Lower leg skin (tissue), 4 donors: ENCODE measurements around the gene EYS. TPM values are rescaled to one million over a fixed set of nuclear protein-coding genes. Genes with fewer than 3 reads are reported as not detected.
"Not testable (repeated sequence)": the region's sequence is repeated elsewhere in the genome, so short reads cannot be mapped to it uniquely, and the experiment has no call there.

Experiments
- DNase-seq, 2 donors: peaks; one replicate each; pipeline ENCODE4 v3.0.0-alpha.2; 2019; ENCODE audit warnings: low spot score in 2 of 2
- H3K4me3 ChIP-seq: fragments of 200-600 bp; sonication (generic); 2 replicates; pipeline ENCODE4 v1.5.1; 2017; ENCODE audit warnings: mild to moderate bottlenecking, low read depth; ENCODE audit not compliant: poor library complexity, severe bottlenecking
- POLR2A ChIP-seq, 2 donors: fragments of 450-650 bp; IDR thresholded peaks; one replicate each; pipeline ENCODE4 v1.6.1; 2016 to 2017; ENCODE audit warnings: antibody characterized with exemption in 2 of 2, mild to moderate bottlenecking in 1 of 2, moderate library complexity in 1 of 2
- WGBS, 2 donors: methylation state at CpG; one replicate each; pipeline ENCODE4 v1.1.5; 2018; 5-methylcytosine and 5-hydroxymethylcytosine counted together
- intact Hi-C: fragments of 100-400 bp; cut with DNase I; formaldehyde crosslinking; loops from one replicate; pipeline ENCODE4 v1.15.0; 2023; ENCODE audit warnings: low total_unique reads
- total RNA-seq, 4 donors: library from RNA; depleted of rRNA; stranded (reverse); fragments of >200 nt; gene quantifications; one replicate each; pipeline ENCODE4 v1.1.0, GENCODE V29; 2016
- TF ChIP-seq, protein P1 (sequence below), 3 donors: fragments of 450-650 bp; IDR thresholded peaks; one replicate each; pipeline ENCODE4 v1.5.1; 2016; ENCODE audit warnings: antibody characterized with exemption in 3 of 3, mild to moderate bottlenecking in 3 of 3, moderate library complexity in 2 of 3

Gene EYS
- total RNA-seq, 4 donors from 2014 or later = 0.04 TPM; not detected in 3

GRCh38 chr6:65501045-65501444, 206.0 kb downstream of the EYS start:
- WGBS, 2 donors = 79 to 83% methylated on average over 2 of the region's 2 CpGs
- DNase-seq = no peak
- no peak overlapping the region for H3K4me3 ChIP-seq
- intact Hi-C loops = no loop called here
- no peak for TF ChIP-seq POLR2A (IDR thresholded peaks at IDR 0.05)
- TF ChIP-seq, protein P1, sequence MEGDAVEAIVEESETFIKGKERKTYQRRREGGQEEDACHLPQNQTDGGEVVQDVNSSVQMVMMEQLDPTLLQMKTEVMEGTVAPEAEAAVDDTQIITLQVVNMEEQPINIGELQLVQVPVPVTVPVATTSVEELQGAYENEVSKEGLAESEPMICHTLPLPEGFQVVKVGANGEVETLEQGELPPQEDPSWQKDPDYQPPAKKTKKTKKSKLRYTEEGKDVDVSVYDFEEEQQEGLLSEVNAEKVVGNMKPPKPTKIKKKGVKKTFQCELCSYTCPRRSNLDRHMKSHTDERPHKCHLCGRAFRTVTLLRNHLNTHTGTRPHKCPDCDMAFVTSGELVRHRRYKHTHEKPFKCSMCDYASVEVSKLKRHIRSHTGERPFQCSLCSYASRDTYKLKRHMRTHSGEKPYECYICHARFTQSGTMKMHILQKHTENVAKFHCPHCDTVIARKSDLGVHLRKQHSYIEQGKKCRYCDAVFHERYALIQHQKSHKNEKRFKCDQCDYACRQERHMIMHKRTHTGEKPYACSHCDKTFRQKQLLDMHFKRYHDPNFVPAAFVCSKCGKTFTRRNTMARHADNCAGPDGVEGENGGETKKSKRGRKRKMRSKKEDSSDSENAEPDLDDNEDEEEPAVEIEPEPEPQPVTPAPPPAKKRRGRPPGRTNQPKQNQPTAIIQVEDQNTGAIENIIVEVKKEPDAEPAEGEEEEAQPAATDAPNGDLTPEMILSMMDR (IDR thresholded peaks at IDR 0.05) = no peak

- H3K4me3 ChIP-seq, intact Hi-C loops, DNase-seq: not testable (repeated sequence)
- 83 to 88% methylated on average over 7 of the region's 7 CpGs for WGBS, 2 donors
Measured at GRCh38 chr6:65483652-65484051, 223.4 kb downstream of the EYS start.

DNA sequence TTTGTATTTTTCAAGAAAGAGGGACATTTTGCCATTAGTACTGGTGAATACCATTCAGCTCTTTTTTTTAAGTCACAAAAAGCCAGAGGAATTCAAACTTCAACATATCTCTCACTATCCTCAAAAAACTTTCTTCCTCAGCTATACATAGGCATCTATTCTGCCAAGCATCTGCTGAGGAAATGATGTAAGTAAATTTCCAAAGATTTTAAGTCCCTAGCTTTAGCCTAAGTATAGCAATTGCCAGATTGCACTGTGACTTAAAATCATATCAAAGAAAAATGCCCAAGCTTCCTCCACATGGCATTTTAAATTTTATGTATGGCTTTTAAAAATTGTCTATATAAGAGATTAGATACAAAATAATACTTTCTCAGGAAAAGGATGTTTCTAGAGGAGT, 237.4 kb downstream of the EYS start:
- no peak for TF ChIP-seq POLR2A (IDR thresholded peaks at IDR 0.05)
- TF ChIP-seq, protein P1 (IDR thresholded peaks at IDR 0.05) = no peak
- no peak for DNase-seq

GRCh38 chr6:65468307-65468706, 238.7 kb downstream of the EYS start:
- 89 to 90% methylated on average over 3 of the region's 3 CpGs for WGBS, 2 donors
- TF ChIP-seq POLR2A (IDR thresholded peaks at IDR 0.05) = no peak
- TF ChIP-seq, protein P1 (IDR thresholded peaks at IDR 0.05) = no peak
- no peak for DNase-seq
- intact Hi-C loops = no loop called here
- no peak overlapping the region for H3K4me3 ChIP-seq

More for the DNA sequence above, 237.4 kb downstream of the EYS start:
- intact Hi-C loops = no loop called here
- no peak overlapping the region for H3K4me3 ChIP-seq

- 49 to 54% methylated on average over 3 of the region's 3 CpGs for WGBS, 2 donors
- no peak for TF ChIP-seq POLR2A (IDR thresholded peaks at IDR 0.05)
- TF ChIP-seq, protein P1 (IDR thresholded peaks at IDR 0.05) = no peak
- no peak for DNase-seq
- H3K4me3 ChIP-seq = no peak overlapping the region
- intact Hi-C loops = no loop called here
Measured at GRCh38 chr6:65461121-65461520, 245.9 kb downstream of the EYS start.

DNA sequence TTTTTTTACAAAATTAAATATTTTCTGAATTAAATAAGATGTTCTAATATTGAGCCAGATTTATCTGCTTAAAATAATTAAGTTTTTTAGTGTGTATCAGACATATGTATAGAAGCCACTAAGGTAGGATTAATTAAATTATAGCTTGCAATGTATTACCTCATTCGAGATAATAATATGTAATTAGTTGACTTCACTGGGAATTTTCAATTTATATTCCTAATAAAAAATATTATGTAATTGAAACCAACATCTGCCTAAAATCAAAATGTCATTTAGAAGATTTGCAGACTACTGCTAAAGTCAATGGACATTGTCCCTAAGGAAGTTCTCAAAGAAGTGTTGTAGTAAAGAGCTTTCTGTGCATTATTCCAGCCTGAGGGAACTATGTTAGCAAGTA, 254.7 kb downstream of the EYS start:
- H3K4me3 ChIP-seq = no peak overlapping the region
- TF ChIP-seq, protein P1 (IDR thresholded peaks at IDR 0.05) = no peak
- TF ChIP-seq POLR2A (IDR thresholded peaks at IDR 0.05) = no peak
- 74 to 81% methylated on average over 1 of the region's 1 CpG for WGBS, 2 donors
- intact Hi-C loops = no loop called here
- no peak for DNase-seq
